MCF 10A (cell line): ENCODE measurements around the gene OR51B6. TPM values are rescaled to one million over a fixed set of nuclear protein-coding genes. Genes with fewer than 3 reads are reported as not detected.
"Not testable (repeated sequence)": the region's sequence is repeated elsewhere in the genome, so short reads cannot be mapped to it uniquely, and the experiment has no call there.

Source experiments
- BruUV-seq: library from RNA; stranded (reverse); fragments of 400-500 nt; replicated peaks from 2 replicates; lab custom pipeline; 2021; lab: Mats Ljungman, UMichigan
- CTCF ChIA-PET: fragments of 300-600 bp; sonication (Branson Sonifier 250); formaldehyde crosslinking; extraction: SDS; loops from one replicate; lab custom pipeline; 2021; ENCODE audit warnings: antibody characterized with exemption, inconsistent platforms; lab: Yijun Ruan, JAX
- POLR2A ChIA-PET: fragments of 300-600, 350-650 bp; sonication (Branson Sonifier 250); formaldehyde crosslinking; extraction: SDS; loops from one replicate; lab custom pipeline; 2020; ENCODE audit warnings: antibody characterized with exemption, inconsistent platforms; lab: Yijun Ruan, JAX
- DNase-seq: peaks from one replicate; pipeline ENCODE4 v3.0.0-alpha.2; 2018; ENCODE audit not compliant: unreplicated experiment
- H3K27ac Mint-ChIP-seq: one replicate; pipeline ENCODE4 v1.8.0; 2022; ENCODE audit warnings: mild to moderate bottlenecking, low read depth, mixed read lengths; ENCODE audit not compliant: unreplicated experiment
- H3K27me3 Mint-ChIP-seq: one replicate; pipeline ENCODE4 v1.8.0; 2022; ENCODE audit warnings: mixed read lengths; ENCODE audit not compliant: insufficient read depth, unreplicated experiment
- H3K36me3 Mint-ChIP-seq: one replicate; pipeline ENCODE4 v1.8.0; 2022; ENCODE audit warnings: mild to moderate bottlenecking, moderate library complexity, mixed read lengths; ENCODE audit not compliant: insufficient read depth, unreplicated experiment
- H3K4me1 Mint-ChIP-seq: one replicate; pipeline ENCODE4 v1.8.0; 2022; ENCODE audit warnings: mixed read lengths; ENCODE audit not compliant: insufficient read depth, unreplicated experiment
- H3K4me3 Mint-ChIP-seq: one replicate; pipeline ENCODE4 v1.8.0; 2022; ENCODE audit warnings: mild to moderate bottlenecking, moderate library complexity, mixed read lengths; ENCODE audit not compliant: unreplicated experiment
- H3K9me3 Mint-ChIP-seq: one replicate; pipeline ENCODE4 v1.8.0; 2022; ENCODE audit warnings: mixed read lengths; ENCODE audit not compliant: unreplicated experiment
- CTCF ChIP-seq: fragments of 200-600 bp; IDR thresholded peaks from one replicate; pipeline ENCODE4 v1.8.0; 2022; ENCODE audit warnings: antibody characterized with exemption, mild to moderate bottlenecking; ENCODE audit not compliant: unreplicated experiment
- intact Hi-C: fragments of 100-400 bp; cut with micrococcal nuclease; formaldehyde crosslinking; loops from 2 replicates; pipeline ENCODE4 v1.14.1; 2022
- total RNA-seq: library from RNA; stranded (reverse); gene quantifications from 2 replicates; pipeline ENCODE4 v1.2.3, GENCODE V29; 2022

Gene OR51B6
- total RNA-seq, 1 experiment from 2014 or later: not detected

DNA sequence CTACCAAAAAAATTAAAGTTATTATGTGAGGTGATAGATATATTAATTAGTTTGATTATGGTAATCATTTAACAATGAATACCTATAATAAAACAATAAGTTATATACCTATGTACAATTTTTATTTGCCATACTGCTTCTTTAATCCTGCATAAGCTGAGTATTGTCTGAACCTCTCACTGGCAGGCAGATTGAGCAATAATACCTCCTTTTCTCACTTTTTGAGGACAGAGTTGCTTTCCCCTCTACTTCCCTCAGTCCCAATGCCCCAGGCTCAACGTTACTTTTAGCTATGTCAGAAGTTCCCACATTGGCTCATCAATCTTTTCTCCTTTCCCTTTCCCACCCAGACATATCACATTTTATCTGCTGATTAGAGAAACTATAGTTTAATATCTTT, 1.8 kb upstream of the OR51B6 start:
- intact Hi-C loops: no loop called here
- H3K36me3 Mint-ChIP-seq: no peaks in the 10 kb centered on the region
- ChIA-PET CTCF (interaction anchor here (0.7 to 1.0 kb wide), 2 partner anchors 17 to 23 kb away, joined by 3 read pairs; no protein-coding TSS in a partner anchor), POLR2A (no interaction called here)
- H3K4me3 Mint-ChIP-seq: no peak overlapping the region
- no peak overlapping the region for H3K27ac Mint-ChIP-seq
- DNase-seq: no peak
- H3K9me3 Mint-ChIP-seq: no peaks in the 10 kb centered on the region
- BruUV-seq: no TSS peak
- no peak for TF ChIP-seq CTCF
- peaks cover 41% of the 10 kb centered on the region for H3K27me3 Mint-ChIP-seq
- no peaks in the 10 kb centered on the region for H3K4me1 Mint-ChIP-seq

- CTCF ChIA-PET, POLR2A ChIA-PET: not testable (repeated sequence)
These were observed 4.7 kb downstream of the OR51B6 start for GRCh38 chr11:5356031-5356430.

DNA sequence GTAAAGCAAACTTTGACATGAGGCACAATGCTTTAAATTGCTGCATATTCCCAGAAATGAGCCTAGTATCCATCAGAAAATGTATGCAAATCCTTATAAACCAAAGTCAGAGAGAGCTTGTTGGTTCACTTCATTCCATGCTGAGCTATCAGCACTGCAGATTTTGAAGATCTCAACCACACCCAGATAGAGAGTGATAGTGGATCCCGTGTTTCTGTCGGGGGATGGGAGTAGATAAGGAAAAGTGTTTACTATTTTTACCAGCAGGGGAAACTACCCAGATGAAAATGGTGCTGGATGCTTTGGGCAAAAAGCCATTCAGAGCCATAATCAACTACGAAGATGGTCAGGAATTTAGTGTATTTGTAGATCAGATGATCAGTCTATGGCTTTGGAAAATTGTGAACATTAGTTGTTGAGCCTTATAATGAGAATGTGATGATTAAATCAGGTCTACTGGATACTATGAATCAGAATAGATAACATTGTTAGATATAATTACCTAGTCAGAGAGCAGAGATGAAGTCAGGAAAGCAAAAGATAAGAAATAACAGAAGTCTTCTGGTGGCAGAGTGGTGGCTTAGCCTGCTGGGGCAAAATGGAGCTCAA, 10.8 kb downstream of the OR51B6 start:
- intact Hi-C loops: no loop called here
- POLR2A ChIA-PET: no interaction called here
- H3K9me3 Mint-ChIP-seq: no peaks in the 10 kb centered on the region
- no TSS peak for BruUV-seq
- no peak for DNase-seq
- H3K27me3 Mint-ChIP-seq: peaks cover 15% of the 10 kb centered on the region
- no peak for TF ChIP-seq CTCF
- H3K27ac Mint-ChIP-seq: no peak overlapping the region
- peaks cover 4% of the 10 kb centered on the region for H3K36me3 Mint-ChIP-seq
- no peaks in the 10 kb centered on the region for H3K4me1 Mint-ChIP-seq
- no peak overlapping the region for H3K4me3 Mint-ChIP-seq
- CTCF ChIA-PET: interaction anchor here (0.7 kb wide), 1 partner anchor 1001 kb away, joined by 4 read pairs; no protein-coding TSS in a partner anchor

More at GRCh38 chr11:5356031-5356430, 4.7 kb downstream of the OR51B6 start:
- H3K9me3 Mint-ChIP-seq, DNase-seq, H3K27me3 Mint-ChIP-seq, H3K27ac Mint-ChIP-seq, H3K4me3 Mint-ChIP-seq, H3K4me1 Mint-ChIP-seq, H3K36me3 Mint-ChIP-seq, intact Hi-C loops, BruUV-seq: not testable (repeated sequence)

GRCh38 chr11:5363679-5364078, 12.4 kb downstream of the OR51B6 start:
- BruUV-seq: no TSS peak

More at GRCh38 chr11:5363679-5364078, 12.4 kb downstream of the OR51B6 start:
- Mint-ChIP-seq H3K27ac (no peak overlapping the region), H3K36me3 (peaks cover 4% of the 10 kb centered on the region), H3K4me1 (no peaks in the 10 kb centered on the region), H3K9me3 (no peaks in the 10 kb centered on the region), H3K4me3 (no peak overlapping the region), H3K27me3 (peaks cover 15% of the 10 kb centered on the region)
- no peak for DNase-seq
- TF ChIP-seq CTCF: no peak
- ChIA-PET POLR2A (no interaction called here), CTCF (interaction anchor here (0.5 to 1.7 kb wide), 4 partner anchors 16 to 312 kb away, joined by 3 to 8 read pairs (median 4); no protein-coding TSS in a partner anchor)
- intact Hi-C loops: no loop called here
